NCI-H2196 (cell line): ENCODE results near the gene SFXN4.
"Not testable (repeated sequence)": the region's sequence is repeated elsewhere in the genome, so short reads cannot be mapped to it uniquely, and the experiment has no call there.

Experiments
- DNase-seq: peaks from one replicate; lab custom pipeline; 2025; ENCODE audit not compliant: unreplicated experiment; lab: John Stamatoyannopoulos, UW

Gene SFXN4

DNA sequence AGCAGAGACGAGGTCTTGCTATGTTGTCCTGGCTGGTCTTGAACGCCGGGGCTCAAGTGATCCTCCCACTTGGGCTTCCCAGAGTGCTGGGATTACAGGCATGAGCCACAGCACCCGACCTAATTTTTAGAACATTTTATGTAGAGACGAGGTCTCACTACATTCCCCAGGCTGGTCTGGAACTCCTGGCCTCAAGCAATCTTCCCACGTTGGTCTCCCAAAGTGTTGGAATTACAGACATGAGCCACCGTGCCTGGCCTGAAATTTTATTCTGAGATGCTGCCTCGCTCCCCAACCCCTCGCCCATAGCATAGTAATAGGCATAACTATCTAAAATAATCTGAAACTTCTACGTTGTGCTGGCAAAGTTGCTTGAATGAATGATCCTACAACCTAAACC lies 21.9 kb downstream of the SFXN4 start:
- no peak for DNase-seq

DNA sequence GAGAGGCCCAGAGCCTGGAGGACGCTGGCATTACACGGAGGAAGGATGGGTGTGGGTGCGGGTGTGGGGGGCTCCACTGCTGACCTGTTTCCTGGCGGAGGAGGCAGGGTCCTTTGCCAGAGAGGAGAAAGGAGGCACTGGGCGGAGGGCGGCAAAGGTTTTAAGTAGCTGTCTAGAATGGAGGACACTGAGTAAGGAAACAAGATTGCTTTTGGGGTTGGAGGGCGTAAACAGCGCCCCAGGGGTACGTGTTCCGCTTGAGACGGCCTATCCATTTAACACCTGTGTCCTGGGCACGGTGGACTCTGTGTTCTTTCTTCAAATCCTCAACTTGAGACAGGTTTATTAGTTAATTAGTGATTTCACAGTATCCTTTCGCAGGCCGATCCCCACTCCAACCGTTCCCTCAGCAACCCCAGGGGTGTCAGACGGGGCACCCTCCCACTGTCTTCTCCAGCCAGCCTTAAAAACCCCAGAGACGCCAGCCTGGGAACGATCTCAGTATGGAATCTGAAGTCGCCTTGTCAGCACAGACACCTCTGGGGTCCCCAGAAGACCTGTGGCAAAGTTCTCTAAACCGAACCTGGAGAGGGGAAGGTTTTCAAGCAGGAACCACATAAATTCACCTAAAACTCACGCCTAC lies 24.8 kb downstream of the SFXN4 start:
- no peak for DNase-seq

DNA sequence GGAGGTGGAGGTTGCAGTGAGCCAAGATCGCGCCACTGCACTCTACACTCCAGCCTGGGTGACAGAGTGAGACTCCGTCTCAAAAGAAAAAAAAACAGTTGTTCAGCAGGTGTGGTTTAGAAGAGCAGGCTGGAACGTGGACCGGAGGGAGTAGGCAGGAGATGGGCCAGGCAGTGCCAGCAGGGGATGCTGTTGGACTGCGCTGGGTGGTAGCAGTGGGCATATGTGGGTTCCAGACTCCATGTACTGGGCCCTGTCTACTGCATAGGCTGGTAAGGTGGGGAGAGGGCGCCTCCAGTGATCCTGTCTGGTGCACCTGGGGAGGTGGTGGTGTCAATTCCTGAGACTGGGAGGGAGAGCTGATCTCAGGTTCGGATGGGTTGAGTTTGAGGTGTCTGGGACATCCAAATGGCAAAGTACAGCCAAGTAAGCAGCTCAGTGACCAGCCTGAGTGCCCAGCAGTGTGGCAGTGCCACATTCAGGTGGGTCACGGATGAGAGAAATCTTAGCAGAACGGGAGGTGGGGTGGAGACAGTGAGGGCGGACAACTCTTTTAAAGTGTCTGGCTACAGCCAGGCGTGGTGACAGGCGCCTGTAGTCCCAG lies 25.9 kb downstream of the SFXN4 start:
- no peak for DNase-seq

DNA sequence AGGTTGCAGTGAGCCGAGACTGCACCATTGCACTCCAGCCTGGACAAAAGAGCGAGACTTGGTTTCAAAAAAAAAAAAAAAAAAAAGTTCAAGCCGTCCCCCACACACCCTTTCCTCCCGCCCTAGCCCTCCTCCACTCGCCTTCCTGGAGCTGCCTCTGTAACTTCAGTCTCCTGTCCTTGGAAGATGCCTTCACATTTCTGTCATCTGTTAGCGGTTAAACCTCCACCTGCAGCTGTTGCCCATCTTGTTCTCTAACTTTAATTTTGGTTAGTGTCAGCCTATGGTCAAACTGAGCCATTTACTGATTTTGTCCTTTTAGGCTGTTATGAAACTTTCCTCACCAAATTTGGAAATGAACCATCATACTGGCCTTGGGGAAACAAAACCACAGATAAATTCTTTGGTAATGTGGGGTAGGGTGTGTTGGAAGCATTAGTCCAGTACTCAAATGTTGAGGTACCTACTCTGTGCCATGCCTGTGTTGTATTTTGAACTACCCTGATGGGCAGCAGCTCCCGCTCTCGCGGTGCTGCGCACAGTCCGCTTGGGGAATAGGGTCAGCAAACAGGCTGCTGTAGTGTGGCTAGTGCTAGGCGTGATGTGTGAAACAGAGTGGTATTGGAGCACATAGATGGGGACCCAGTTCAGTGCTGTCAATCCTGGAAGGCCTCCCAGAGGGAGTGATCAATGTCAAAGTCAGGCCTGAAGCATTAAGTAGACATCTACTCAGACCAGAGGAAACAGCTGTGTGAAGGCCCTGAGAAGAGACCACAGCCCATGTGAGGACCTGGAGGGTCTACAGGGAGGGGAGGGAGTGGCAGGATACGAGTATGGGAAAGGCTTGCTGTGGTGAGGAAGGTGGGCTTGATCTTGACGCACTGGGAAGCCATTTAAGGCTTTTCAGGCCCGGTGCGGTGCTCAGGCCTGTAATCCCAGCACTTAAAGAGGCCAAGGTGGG lies 26.9 kb downstream of the SFXN4 start:
- DNase-seq, result no peak

GRCh38 chr10:119137878-119138277 lies 27.6 kb downstream of the SFXN4 start:
- not testable (repeated sequence) for DNase-seq

DNA sequence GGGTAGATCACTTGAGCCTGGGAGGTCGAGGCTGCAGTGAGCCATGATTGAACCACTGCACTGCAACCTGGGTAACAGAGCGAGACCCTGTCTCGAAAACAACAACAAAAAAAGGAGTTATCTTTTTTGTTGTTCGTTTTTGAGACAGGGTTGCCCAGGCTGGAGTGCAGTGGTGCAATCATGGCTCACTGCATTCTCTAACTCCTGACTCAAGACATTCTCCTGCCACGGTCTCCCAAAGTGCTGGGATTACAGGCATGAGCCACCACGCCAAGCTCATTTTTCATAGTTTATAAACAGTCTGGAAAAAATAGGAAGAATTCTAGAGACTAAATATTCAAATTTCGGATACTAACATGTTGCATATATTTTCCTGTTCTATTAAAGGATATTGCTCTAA lies 29.4 kb downstream of the SFXN4 start:
- no peak for DNase-seq

DNA sequence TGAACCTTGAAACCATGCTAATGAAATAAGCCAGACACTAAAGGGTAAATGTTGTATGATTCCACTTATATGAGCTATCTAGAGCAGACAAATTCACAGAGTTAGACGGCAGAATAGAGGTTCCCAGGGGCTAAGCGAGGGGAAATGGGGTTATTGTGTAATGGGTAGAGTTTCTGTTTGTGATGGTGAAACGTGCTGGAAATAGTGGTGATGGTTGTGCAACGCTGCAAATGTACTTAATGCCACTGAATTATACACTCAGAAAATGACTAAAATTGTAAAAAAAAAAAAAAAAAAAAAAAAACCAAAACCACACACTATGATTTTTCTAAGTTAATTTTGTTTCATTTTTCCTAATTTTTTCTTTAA lies 30.0 kb downstream of the SFXN4 start:
- DNase-seq, result no peak

DNA sequence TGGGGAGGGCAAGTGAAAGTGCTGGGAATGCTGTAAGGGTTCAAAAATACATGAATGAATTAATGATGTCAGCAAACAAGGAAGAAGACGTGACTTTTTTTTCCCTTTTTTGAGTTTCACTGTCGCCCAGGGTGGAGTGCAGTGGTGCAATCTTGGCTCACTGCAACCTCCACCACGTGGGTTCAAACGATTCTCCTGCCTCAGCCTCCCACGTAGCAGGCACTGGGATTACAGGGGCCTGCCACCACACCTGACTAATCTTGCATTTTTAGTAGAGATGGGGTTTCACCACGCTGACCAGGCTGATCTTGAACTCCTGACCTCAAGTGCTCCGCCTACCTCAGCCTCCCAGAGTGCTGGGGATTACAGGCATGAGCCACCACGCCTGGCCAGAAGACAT lies 31.6 kb downstream of the SFXN4 start:
- no peak for DNase-seq

GRCh38 chr10:119132521-119133345 lies 32.8 kb downstream of the SFXN4 start:
- no peak for DNase-seq

GRCh38 chr10:119131512-119132240 lies 33.8 kb downstream of the SFXN4 start:
- peak; percentile 3 for DNase-seq

DNA sequence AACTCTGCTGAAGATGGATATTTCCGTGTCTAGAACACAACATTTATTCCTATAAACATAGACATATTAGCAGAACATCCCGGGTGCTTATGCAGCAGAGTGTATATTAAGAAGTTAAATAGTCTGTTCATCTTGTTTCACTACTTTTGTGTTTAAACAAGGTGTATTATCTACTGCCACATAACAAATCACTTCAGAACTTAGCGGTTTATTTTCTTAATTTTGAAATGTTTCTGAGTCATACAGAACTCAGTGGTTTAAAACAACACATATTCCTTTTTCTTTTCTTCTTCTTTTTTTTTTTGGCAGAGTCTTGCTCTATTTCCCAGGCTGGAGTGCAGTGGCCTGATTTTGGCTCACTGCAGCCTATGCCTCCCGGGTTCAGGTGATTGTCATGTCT lies 35.8 kb downstream of the SFXN4 start:
- DNase-seq, result no peak

DNA sequence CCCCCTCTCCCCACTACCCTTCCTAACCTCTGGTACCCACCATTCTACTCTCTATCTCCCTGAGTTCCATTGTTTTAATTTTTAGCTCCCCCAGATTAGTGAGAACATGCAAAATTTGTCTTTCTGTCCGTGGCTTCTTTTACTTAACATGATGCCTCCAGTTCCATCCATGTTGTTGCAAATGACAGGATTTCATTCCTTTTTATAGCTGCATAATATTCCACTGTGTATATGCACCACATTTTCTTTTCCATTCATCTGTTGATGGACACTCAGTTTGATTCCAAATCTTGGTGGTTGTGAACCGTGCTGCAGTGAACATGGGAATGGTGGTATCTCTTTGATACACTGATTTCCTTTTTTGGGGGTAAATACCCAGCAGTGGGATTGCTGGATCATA lies 39.6 kb downstream of the SFXN4 start:
- no peak for DNase-seq

DNA sequence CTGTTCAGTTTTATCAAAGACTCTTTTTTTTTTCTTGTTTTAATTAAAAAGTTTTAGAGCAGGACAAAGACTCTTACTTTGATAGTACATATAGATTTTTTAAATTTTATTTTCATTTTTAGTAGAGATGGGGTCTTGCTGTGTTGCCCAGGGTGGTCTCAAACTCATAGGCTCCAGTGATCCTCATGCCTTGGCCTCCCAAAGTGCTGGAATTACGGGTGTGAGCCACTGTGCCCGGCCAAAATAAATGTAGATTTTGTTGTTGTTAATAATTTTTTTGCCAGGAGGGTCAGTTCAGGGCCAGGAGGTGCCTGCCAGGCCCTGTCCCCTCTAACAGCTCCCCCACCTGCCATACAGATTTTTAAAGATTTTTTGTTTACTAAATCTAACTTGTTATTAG lies 44.6 kb downstream of the SFXN4 start:
- DNase-seq, result no peak

DNA sequence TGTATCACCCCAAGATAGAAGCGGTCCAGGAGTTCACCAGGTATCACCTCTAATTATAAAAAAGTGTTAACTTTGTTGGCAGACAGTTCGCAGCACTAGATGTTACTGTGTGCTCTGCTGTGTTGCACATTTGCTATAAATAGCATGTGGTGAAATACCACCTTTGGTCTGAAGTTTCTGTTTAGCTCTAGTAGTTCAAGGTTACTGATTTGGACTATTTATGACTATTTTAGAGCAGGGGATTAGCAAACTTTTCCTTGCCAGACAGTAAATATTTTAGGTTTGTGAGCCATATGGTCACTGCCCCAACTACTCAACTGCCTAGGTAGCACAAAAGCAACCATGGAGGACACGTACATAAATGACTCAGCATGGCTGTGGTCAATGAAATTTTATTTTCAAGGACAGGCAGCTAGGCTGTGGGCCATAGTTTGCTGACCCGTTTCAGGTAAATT lies 45.1 kb downstream of the SFXN4 start:
- DNase-seq, result no peak

DNA sequence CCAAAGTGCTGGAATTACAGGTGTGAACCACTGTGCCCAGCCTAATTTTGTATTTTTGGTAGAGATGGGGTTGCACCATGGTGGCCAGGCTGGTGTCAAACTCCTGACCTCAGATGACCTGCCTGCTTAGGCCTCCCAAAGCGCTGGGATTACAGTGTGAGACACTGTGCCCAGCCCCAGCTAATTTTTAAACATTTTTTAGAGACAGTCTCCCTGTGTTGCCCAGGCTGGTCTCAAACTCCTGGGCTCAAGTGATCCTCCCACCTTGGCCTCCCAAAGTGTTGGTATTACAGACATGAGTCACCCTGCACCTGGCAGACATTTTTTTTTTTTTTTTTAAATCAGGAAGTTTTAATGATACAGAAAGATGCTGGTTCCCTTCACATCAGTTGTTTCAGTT lies 46.1 kb downstream of the SFXN4 start:
- DNase-seq, result no peak

- no peak for DNase-seq
Observed at GRCh38 chr10:119118231-119118630, 47.3 kb downstream of the SFXN4 start.

DNA sequence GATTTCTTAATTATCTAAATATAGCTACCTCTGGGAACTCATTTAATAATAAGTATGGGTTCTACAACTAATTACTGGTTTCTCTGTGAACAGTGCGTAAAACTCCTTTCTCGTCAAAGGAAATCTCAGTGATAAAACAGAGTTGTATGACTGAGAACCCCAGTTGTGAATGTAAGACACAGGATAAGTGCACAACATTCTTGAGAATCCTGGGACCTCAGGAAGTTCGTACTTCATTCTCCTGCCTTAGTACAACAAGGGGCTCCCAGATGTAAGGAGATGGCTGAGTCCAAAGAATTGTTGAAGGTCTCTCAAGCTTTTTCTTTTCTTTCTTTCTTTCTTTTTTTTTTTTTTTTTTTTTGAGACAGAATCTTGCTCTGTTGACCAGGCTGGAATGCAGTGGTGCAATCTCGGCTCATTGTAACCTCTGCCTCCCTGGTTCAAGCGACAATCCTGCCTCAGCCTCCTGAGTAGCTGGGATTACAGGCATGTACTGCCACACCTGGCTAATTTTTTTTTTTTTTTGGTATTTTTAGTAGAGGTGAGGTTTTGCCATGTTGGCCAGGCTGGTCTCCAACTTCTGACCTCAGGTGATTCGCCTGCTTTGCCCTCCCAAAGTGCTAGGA lies 49.1 kb downstream of the SFXN4 start:
- DNase-seq, result no peak

DNA sequence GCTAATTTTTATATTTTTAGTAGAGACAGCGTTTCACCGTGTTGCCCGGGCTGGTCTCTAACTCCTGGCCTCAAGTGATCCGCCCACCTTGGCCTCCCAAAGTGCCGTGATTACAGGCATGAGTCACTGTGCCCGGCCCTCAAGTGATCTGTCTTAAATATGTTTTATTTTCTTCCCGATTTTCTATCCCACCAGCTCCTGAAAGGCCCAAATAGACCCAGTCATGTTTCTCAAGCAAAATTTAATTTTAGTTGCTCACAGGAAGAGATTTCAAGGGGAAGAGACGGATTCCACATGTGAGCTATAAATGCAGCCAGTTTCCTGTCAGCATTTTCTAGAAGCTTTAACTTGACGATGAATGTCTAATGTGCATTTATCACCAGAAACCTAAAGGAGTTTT lies 49.6 kb downstream of the SFXN4 start:
- no peak for DNase-seq

GRCh38 chr10:119113751-119114732 lies 51.5 kb downstream of the SFXN4 start:
- DNase-seq, result no peak
